Sigmoid colon (tissue), 4 donors: ENCODE data around the gene NCKAP5.

Experiments
- CTCF ChIP-seq, 4 experiments: fragments of 450-650 bp in 3 of 4; fragments of 200-600 bp in 1 of 4; IDR thresholded peaks; one replicate each; pipeline ENCODE4 v1.5.1; 2016 to 2019; ENCODE audit warnings: antibody characterized with exemption in 4 of 4, mild to moderate bottlenecking in 3 of 4, moderate library complexity in 2 of 4
- POLR2AphosphoS5 ChIP-seq, 4 donors: sonication (generic); formaldehyde crosslinking; IDR thresholded peaks; one replicate each; pipeline ENCODE4 v1.6.1; 2017; ENCODE audit warnings: antibody characterized with exemption in 4 of 4

DNA sequence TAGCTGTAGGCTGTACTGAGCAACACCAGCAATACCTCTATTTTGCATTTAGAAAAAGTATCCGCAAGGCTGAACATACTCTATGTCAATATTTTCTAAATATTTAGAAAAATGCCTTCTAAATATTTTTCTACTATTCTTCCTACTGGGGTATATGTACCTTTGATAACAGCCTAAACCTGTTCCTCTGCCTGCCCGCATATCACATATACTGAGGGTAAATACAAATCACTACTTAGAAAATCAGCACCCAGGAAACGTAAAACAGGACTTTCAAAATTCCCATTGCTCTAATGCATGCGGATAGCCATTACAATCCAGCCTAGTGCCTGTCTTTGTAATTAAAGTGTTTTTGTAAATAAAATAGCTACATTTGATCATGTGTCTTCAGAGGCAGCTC is 56.1 kb downstream of the NCKAP5 start:
- TF ChIP-seq CTCF (IDR thresholded peaks at IDR 0.05) = no peak
- TF ChIP-seq POLR2AphosphoS5 (IDR thresholded peaks at IDR 0.05) = no peak
